Measurements from ENCODE around the gene NRIP2. TPM values are rescaled to one million over a fixed set of nuclear protein-coding genes. Genes with fewer than 3 reads are reported as not detected.
A peak's percentile ranks its signal among the peaks of the same experiment; 100 is the strongest.

NRIP2 gene
- total RNA-seq, 1 experiment from 2014 or later, result not detected

GRCh38 chr12:2855546-2855945, 20.7 kb upstream of the NRIP2 start:
- DNase-seq, result no peak
- ChIA-PET POLR2A (ENCODE audit: unreplicated experiment) (no interaction called here), CTCF (no interaction called here)
- Histone ChIP-seq H3F3A (ENCODE audit: insufficient read depth, low read depth) (peaks cover 6% of the 10 kb centered on the region), H3K9me3 (ENCODE audit: insufficient read depth, low read depth) (no peaks in the 10 kb centered on the region), H3K4me3 (no peak overlapping the region), H3K79me2 (ENCODE audit: low read depth) (no peaks in the 10 kb centered on the region), H3K4me2 (no peak overlapping the region), H3K4me1 (replicated peaks; ENCODE audit: insufficient read depth) (no peaks in the 10 kb centered on the region), H3K27me3 (ENCODE audit: insufficient read depth, low read depth) (no peaks in the 10 kb centered on the region), H3K36me3 (ENCODE audit: low read depth) (0 out of 2 replicates have a peak, but pooled peaks cover 3% of the 10 kb centered on the region), H3K27ac (no peak overlapping the region), H4K20me1 (ENCODE audit: insufficient read depth) (no peaks in the 10 kb centered on the region), H2AFZ (no peak overlapping the region), H3K9me2 (ENCODE audit: insufficient read depth) (no peaks in the 10 kb centered on the region)
- intact Hi-C loops (cut with micrococcal nuclease; ENCODE audit: unreplicated experiment), result no loop called here
- no TSS peak for BruUV-seq (replicated peaks)
- TF ChIP-seq EZH2 (IDR thresholded peaks at IDR 0.05; ENCODE audit: low read depth), result no peak
- no peak for TF ChIP-seq CTCF (conservative IDR thresholded peaks at IDR 0.05)

GRCh38 chr12:2854669-2855453, 20.0 kb upstream of the NRIP2 start:
- POLR2A ChIA-PET (ENCODE audit: unreplicated experiment), result no interaction called here
- H3K36me3 ChIP-seq (ENCODE audit: low read depth), result 0 out of 2 replicates have a peak, but pooled peaks cover 3% of the 10 kb centered on the region
- H3K79me2 ChIP-seq (ENCODE audit: low read depth), result no peaks in the 10 kb centered on the region
- no peak for DNase-seq
- CTCF ChIA-PET, result interaction anchor here (1.0 to 1.5 kb wide), 3 partner anchors 12 to 187 kb away, joined by 3 to 4 read pairs (median 4); no protein-coding TSS in a partner anchor
- H3K4me2 ChIP-seq, result no peak overlapping the region
- no peaks in the 10 kb centered on the region for H3K27me3 ChIP-seq (ENCODE audit: insufficient read depth, low read depth)
- no peaks in the 10 kb centered on the region for H4K20me1 ChIP-seq (ENCODE audit: insufficient read depth)
- H3K9me2 ChIP-seq (ENCODE audit: insufficient read depth), result no peaks in the 10 kb centered on the region
- H2AFZ ChIP-seq, result no peak overlapping the region
- H3K27ac ChIP-seq, result no peak overlapping the region
- no peaks in the 10 kb centered on the region for H3K4me1 ChIP-seq (replicated peaks; ENCODE audit: insufficient read depth)
- intact Hi-C loops (cut with micrococcal nuclease; ENCODE audit: unreplicated experiment), result no loop called here
- H3K9me3 ChIP-seq (ENCODE audit: insufficient read depth, low read depth), result no peaks in the 10 kb centered on the region
- TF ChIP-seq CTCF (conservative IDR thresholded peaks at IDR 0.05), result no peak
- no peak for TF ChIP-seq EZH2 (IDR thresholded peaks at IDR 0.05; ENCODE audit: low read depth)
- peaks cover 2% of the 10 kb centered on the region; the same call in 1 of the 2 replicates for H3F3A ChIP-seq (ENCODE audit: insufficient read depth, low read depth)
- no peak overlapping the region for H3K4me3 ChIP-seq
- no TSS peak for BruUV-seq (replicated peaks)

GRCh38 chr12:2853626-2854025, 18.8 kb upstream of the NRIP2 start:
- no peaks in the 10 kb centered on the region for H3K4me1 ChIP-seq (replicated peaks; ENCODE audit: insufficient read depth)
- no peaks in the 10 kb centered on the region for H3K9me2 ChIP-seq (ENCODE audit: insufficient read depth)
- no peaks in the 10 kb centered on the region for H3K79me2 ChIP-seq (ENCODE audit: low read depth)
- no peaks in the 10 kb centered on the region for H4K20me1 ChIP-seq (ENCODE audit: insufficient read depth)
- CTCF ChIA-PET, result interaction anchor here (0.7 to 1.5 kb wide), 5 partner anchors 11 to 425 kb away, joined by 3 to 4 read pairs (median 4); no protein-coding TSS in a partner anchor
- H3K4me2 ChIP-seq, result no peak overlapping the region
- H3K27me3 ChIP-seq (ENCODE audit: insufficient read depth, low read depth), result no peaks in the 10 kb centered on the region
- H3F3A ChIP-seq (ENCODE audit: insufficient read depth, low read depth), result peaks cover 2% of the 10 kb centered on the region; the same call in 1 of the 2 replicates
- H3K36me3 ChIP-seq (ENCODE audit: low read depth), result no peaks in the 10 kb centered on the region
- DNase-seq, result peak in 1 of 2 experiments; percentile 79
- intact Hi-C loops (cut with micrococcal nuclease; ENCODE audit: unreplicated experiment), result no loop called here
- peak; percentile 80 for TF ChIP-seq CTCF (conservative IDR thresholded peaks at IDR 0.05)
- no peak for TF ChIP-seq EZH2 (IDR thresholded peaks at IDR 0.05; ENCODE audit: low read depth)
- BruUV-seq (replicated peaks), result no TSS peak
- no peak overlapping the region for H3K4me3 ChIP-seq
- no peak overlapping the region for H3K27ac ChIP-seq
- no peaks in the 10 kb centered on the region for H3K9me3 ChIP-seq (ENCODE audit: insufficient read depth, low read depth)
- H2AFZ ChIP-seq, result no peak overlapping the region
- POLR2A ChIA-PET (ENCODE audit: unreplicated experiment), result interaction anchor here (0.7 kb wide), 1 partner anchor 332 kb away, joined by 24 read pairs; no protein-coding TSS in a partner anchor
